ENCODE measurements around the gene RAB38. TPM values are rescaled to one million over a fixed set of nuclear protein-coding genes. Genes with fewer than 3 reads are reported as not detected.

Gene RAB38
- polyA plus RNA-seq, 1 donor from 2014 or later, result not detected

DNA sequence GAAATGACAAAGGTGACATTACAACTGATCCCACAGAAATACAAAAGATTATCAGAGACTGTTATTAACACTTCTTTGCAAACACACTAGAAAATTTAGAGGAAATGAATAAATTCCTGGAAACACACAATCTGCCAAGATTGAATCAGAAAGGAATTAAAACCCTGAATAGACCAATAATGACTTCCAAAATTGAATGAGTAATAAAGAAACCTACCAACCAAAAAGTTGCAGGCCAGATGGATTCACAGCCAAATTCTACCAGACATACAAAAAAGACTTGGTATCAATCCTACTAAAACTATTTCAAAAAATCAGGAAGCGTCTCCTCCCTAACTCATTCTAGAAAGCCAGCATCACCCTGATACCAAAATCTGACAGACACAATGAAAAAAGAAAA is 17.2 kb downstream of the RAB38 start:
- Histone ChIP-seq H3K27me3 (ENCODE audit: insufficient read depth, low read depth, low read length) (no peaks in the 10 kb centered on the region), H3K9me2 (ENCODE audit: insufficient read depth, low read length) (no peaks in the 10 kb centered on the region), H3K36me3 (ENCODE audit: insufficient read depth, low read length) (no peaks in the 10 kb centered on the region), H3K79me2 (replicated peaks; ENCODE audit: insufficient read depth, low read length) (no peaks in the 10 kb centered on the region), H3F3A (ENCODE audit: insufficient read depth, low read length, poor library complexity, severe bottlenecking) (no peaks in the 10 kb centered on the region), H3K9ac (ENCODE audit: low read length) (no peak overlapping the region), H2AFZ (ENCODE audit: low read depth, low read length) (no peak overlapping the region), H4K20me1 (ENCODE audit: insufficient read depth) (no peaks in the 10 kb centered on the region), H3K4me2 (ENCODE audit: low read length) (no peak overlapping the region), H3K27ac (ENCODE audit: low read length) (no peak overlapping the region), H3K4me3 (ENCODE audit: low read length) (no peak overlapping the region), H3K9me3 (ENCODE audit: low read length) (no peaks in the 10 kb centered on the region)
- no peak for TF ChIP-seq EP300 (conservative IDR thresholded peaks at IDR 0.05; ENCODE audit: poor library complexity, severe bottlenecking)
- no peak for TF ChIP-seq POLR2AphosphoS5 (IDR thresholded peaks at IDR 0.05)
- TF ChIP-seq, protein P1, sequence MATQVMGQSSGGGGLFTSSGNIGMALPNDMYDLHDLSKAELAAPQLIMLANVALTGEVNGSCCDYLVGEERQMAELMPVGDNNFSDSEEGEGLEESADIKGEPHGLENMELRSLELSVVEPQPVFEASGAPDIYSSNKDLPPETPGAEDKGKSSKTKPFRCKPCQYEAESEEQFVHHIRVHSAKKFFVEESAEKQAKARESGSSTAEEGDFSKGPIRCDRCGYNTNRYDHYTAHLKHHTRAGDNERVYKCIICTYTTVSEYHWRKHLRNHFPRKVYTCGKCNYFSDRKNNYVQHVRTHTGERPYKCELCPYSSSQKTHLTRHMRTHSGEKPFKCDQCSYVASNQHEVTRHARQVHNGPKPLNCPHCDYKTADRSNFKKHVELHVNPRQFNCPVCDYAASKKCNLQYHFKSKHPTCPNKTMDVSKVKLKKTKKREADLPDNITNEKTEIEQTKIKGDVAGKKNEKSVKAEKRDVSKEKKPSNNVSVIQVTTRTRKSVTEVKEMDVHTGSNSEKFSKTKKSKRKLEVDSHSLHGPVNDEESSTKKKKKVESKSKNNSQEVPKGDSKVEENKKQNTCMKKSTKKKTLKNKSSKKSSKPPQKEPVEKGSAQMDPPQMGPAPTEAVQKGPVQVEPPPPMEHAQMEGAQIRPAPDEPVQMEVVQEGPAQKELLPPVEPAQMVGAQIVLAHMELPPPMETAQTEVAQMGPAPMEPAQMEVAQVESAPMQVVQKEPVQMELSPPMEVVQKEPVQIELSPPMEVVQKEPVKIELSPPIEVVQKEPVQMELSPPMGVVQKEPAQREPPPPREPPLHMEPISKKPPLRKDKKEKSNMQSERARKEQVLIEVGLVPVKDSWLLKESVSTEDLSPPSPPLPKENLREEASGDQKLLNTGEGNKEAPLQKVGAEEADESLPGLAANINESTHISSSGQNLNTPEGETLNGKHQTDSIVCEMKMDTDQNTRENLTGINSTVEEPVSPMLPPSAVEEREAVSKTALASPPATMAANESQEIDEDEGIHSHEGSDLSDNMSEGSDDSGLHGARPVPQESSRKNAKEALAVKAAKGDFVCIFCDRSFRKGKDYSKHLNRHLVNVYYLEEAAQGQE (IDR thresholded peaks at IDR 0.05; ENCODE audit: borderline replicate concordance), result no peak
- TF ChIP-seq TAF1 (IDR thresholded peaks at IDR 0.05; ENCODE audit: low read depth), result no peak
- TF ChIP-seq RAD21 (conservative IDR thresholded peaks at IDR 0.05), result no peak
- TF ChIP-seq, protein P2, sequence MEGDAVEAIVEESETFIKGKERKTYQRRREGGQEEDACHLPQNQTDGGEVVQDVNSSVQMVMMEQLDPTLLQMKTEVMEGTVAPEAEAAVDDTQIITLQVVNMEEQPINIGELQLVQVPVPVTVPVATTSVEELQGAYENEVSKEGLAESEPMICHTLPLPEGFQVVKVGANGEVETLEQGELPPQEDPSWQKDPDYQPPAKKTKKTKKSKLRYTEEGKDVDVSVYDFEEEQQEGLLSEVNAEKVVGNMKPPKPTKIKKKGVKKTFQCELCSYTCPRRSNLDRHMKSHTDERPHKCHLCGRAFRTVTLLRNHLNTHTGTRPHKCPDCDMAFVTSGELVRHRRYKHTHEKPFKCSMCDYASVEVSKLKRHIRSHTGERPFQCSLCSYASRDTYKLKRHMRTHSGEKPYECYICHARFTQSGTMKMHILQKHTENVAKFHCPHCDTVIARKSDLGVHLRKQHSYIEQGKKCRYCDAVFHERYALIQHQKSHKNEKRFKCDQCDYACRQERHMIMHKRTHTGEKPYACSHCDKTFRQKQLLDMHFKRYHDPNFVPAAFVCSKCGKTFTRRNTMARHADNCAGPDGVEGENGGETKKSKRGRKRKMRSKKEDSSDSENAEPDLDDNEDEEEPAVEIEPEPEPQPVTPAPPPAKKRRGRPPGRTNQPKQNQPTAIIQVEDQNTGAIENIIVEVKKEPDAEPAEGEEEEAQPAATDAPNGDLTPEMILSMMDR (IDR thresholded peaks at IDR 0.05; ENCODE audit: poor library complexity, severe bottlenecking), result no peak
- TF ChIP-seq EZH2 (IDR thresholded peaks at IDR 0.05; ENCODE audit: borderline replicate concordance, insufficient read depth, low read length, poor library complexity, severe bottlenecking), result no peak
- no peak for TF ChIP-seq SMC3 (conservative IDR thresholded peaks at IDR 0.05; ENCODE audit: poor library complexity)
- TF ChIP-seq MXI1 (conservative IDR thresholded peaks at IDR 0.05; ENCODE audit: poor library complexity, severe bottlenecking), result no peak

DNA sequence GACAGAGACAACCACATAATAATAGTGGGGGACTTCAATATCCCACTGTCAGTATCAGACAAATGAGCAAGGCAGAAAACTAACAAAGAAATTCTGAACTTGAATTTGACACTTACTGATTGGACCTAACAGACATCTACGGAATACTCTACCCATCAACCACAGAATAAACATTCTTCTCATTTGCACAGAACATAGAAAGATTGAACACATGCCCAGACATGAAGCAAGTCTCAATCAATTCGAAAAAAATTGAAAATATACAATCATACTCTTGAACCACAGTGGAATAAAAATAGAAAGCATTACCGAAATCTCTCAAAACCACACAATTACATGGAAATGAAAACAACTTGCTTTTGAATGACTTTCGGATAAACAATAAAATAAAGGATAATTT is 17.9 kb downstream of the RAB38 start:
- H3K9me2 ChIP-seq (ENCODE audit: insufficient read depth, low read length), result no peaks in the 10 kb centered on the region
- H3K4me2 ChIP-seq (ENCODE audit: low read length), result no peak overlapping the region
- H3K9ac ChIP-seq (ENCODE audit: low read length), result no peak overlapping the region
- H3K27ac ChIP-seq (ENCODE audit: low read length), result no peak overlapping the region
- H4K20me1 ChIP-seq (ENCODE audit: insufficient read depth), result no peaks in the 10 kb centered on the region
- H3K9me3 ChIP-seq (ENCODE audit: low read length), result no peaks in the 10 kb centered on the region
- TF ChIP-seq, protein P1 (IDR thresholded peaks at IDR 0.05; ENCODE audit: borderline replicate concordance), result no peak
- TF ChIP-seq, protein P2 (IDR thresholded peaks at IDR 0.05; ENCODE audit: poor library complexity, severe bottlenecking), result no peak
- no peak for TF ChIP-seq EP300 (conservative IDR thresholded peaks at IDR 0.05; ENCODE audit: poor library complexity, severe bottlenecking)
- no peak for TF ChIP-seq MXI1 (conservative IDR thresholded peaks at IDR 0.05; ENCODE audit: poor library complexity, severe bottlenecking)
- no peak for TF ChIP-seq SMC3 (conservative IDR thresholded peaks at IDR 0.05; ENCODE audit: poor library complexity)
- TF ChIP-seq TAF1 (IDR thresholded peaks at IDR 0.05; ENCODE audit: low read depth), result no peak
- TF ChIP-seq POLR2AphosphoS5 (IDR thresholded peaks at IDR 0.05), result no peak
- no peak for TF ChIP-seq RAD21 (conservative IDR thresholded peaks at IDR 0.05)
- no peak for TF ChIP-seq EZH2 (IDR thresholded peaks at IDR 0.05; ENCODE audit: borderline replicate concordance, insufficient read depth, low read length, poor library complexity, severe bottlenecking)
- no peaks in the 10 kb centered on the region for H3K79me2 ChIP-seq (replicated peaks; ENCODE audit: insufficient read depth, low read length)
- no peaks in the 10 kb centered on the region for H3K27me3 ChIP-seq (ENCODE audit: insufficient read depth, low read depth, low read length)
- H2AFZ ChIP-seq (ENCODE audit: low read depth, low read length), result no peak overlapping the region
- H3K36me3 ChIP-seq (ENCODE audit: insufficient read depth, low read length), result no peaks in the 10 kb centered on the region
- no peak overlapping the region for H3K4me3 ChIP-seq (ENCODE audit: low read length)
- no peaks in the 10 kb centered on the region for H3F3A ChIP-seq (ENCODE audit: insufficient read depth, low read length, poor library complexity, severe bottlenecking)

All from neural cell (in vitro differentiated cells).